CD4-positive, alpha-beta T cell treated with Interleukin-17A for 1 hour (primary cell): ENCODE data around the gene SLC52A1.

ENCODE experiments used
- DNase-seq: peaks from one replicate; pipeline ENCODE4 v3.0.0-alpha.2; 2020

The SLC52A1 gene

GRCh38 chr17:4986951-4987766 is 48.1 kb downstream of the SLC52A1 start, which contains the start of gene CAMTA2:
CAMTA2 (minus strand) TSS chr17:4987675; CDS start chr17:4986222, 1,453 bp downstream.
- DNase-seq, result peak; percentile 88

GRCh38 chr17:4986403-4986802 is 48.8 kb downstream of the SLC52A1 start:
- DNase-seq, result no peak
